Stimulated activated CD4-positive, alpha-beta T cell treated with anti-CD3 and anti-CD28 coated beads, Interleukin-4, amount 100 ng/mL, for 4 hours (primary cell): ENCODE measurements around the gene DRAM1.
"Not testable (repeated sequence)": the region's sequence is repeated elsewhere in the genome, so short reads cannot be mapped to it uniquely, and the experiment has no call there.

Experiments used
- DNase-seq, 2 experiments: peaks; one replicate each; pipeline ENCODE4 v3.0.0-alpha.2; 2020

DRAM1 gene

DNA sequence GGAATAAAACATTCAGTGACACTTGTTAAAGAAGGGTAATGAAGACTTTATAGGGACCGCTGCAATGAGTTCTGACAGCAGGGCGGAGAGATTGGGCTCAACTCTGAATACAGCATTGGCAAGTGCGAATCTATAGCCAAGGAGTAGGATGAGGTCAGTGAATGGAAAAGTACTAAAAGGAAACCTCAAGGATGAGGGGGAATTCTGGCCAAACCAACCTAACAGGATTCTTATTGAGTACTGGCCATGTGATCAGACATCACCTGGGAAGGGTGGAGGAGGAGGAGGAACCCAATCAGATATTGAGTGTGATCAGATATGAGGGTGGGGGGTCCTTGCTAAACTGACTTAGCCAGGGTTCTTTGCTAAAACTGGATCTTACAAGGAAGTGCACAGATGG lies 31.0 kb downstream of the DRAM1 start:
- DNase-seq: no peak

DNA sequence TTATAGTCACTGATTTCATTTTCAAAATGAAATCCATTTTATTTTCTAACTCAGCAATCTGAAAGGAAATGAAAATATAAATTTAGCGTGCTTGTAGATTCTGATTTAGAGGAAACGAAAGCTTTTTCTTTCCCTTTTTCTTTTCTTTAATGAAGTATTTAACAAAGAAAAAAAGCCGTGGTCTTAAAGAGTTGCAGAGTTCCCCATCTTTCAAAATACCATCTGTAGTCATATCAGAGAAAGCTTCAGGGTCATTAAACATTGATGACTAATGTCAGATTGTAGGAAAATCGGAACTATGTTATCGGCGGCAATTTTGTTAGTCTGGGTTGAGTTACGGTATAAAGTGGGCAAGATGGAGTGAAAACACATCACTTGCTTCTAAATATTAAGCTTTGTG lies 32.3 kb downstream of the DRAM1 start:
- no peak for DNase-seq

DNA sequence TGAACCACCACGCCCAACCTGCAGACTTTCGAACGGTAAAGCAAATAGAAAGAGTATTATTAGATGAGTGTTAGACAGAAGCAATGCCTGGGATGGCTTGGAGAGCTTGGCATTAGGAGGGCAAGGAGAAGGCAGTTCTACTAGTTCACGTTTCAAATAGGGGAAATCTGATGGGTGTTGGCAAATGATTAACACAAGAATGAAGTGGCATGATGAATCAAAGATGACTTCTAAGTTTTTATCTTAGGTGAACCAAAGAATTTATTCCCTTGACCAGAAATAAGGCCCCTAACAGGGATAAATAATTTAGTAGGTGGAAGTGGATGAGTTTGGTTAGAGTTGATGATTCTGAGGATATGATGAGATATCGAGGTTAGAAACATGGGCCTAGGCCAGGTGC lies 38.5 kb downstream of the DRAM1 start:
- DNase-seq: no peak

DNA sequence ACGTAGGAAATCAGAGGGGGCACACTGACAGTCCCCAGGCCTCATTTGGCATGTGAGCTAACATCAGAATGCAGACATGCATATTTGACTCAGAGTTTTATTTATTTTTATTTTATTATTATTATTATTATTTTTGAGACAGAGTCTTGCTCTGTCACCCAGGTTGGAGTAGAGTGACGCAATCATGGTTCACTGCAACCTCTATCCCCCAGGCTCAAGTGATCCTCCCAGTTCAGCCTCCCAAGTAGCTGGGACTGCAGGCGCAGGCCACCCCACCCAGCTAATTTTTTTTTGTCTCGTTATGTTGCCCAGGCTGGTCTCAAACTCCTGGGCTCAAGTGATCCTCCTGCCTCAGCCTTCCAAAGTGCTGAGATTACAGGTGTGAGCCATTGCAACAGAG lies 41.4 kb downstream of the DRAM1 start:
- DNase-seq: not testable (repeated sequence)

DNA sequence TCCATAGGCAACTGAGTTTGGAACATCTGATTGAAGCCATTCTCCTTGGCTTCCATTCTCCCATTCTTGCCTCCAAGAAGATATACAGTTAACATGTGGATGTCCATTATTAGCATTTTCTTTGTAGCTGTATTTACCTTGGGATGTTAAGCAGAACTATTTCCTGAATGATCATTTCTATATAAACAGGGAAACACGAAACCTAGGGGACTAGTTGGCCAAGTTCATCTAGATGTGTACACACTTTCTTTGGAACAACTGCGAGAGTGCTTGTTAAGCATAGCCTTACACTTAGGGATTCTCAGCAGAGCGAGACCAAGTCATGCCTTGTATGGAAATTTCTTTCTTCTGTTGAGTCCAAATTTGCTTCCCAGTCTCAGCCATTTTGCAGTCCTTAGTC lies 42.1 kb downstream of the DRAM1 start:
- DNase-seq: no peak

DNA sequence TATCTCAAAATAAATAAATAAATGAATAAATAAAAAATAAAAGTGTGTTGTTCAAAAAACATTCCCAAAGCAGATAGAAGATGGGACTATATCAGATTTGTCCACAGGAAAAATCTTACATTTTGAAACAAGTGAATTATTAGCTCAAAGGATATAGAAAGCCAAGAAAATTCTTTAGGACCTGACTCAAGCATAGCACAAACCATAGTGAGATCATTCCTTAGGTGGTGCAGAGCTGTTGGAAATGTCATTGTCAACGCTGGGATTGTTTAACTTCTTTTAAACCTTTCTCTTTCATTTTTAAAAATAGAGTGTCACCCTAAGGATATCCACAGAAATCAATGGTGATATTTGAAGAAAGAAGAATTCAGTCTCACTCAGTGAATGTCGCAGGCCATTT lies 43.5 kb downstream of the DRAM1 start:
- no peak for DNase-seq

DNA sequence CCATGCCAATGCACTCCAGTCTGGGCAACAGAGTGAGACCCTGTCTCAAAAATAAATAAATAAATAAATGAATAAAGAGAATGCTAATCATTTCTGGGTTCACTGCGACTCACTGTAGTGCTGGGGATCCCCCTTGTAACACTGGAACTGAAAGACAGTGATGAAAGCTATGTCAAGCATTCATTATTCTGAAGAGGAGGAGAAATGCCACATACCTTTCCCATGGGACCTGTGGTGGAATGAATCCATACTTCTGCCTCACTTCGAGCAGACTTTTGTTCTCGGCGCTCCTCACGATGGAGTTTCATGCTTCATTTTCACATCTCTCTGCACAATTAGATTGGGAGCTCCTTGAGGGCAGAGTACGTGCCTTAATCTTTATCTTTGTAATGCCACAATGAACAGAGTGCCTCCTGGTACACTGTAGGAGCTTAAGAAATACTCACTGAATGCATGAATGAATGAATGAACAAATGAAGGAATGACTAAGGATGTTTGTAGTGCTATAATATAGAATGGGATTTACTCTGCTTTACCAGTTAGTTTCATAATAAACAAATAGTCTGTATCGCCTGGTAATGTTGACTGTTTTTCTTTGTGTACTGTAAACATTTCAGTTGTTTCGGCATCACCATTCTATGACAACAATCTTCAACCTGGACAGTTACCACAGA lies 45.8 kb downstream of the DRAM1 start:
- DNase-seq: no peak

DNA sequence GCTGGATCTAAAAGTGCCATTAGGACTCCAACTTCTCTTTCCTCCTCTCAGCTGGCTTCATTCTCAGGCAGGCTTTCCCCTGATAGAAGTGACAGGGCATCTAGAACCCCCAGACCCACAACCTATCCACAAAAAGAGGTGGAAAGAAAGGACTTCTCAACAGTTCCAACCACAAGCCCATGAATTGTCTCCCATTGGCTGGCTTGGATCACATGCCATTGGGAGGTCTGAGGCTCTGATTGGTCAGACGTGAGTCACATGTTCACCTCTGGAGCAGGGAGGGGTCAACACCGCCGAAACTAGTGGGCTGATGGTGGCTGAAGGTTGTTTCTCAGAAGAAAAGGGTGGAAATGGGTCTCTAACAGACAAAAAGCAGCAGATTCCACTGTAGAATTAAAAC lies 47.2 kb downstream of the DRAM1 start:
- DNase-seq: no peak

DNA sequence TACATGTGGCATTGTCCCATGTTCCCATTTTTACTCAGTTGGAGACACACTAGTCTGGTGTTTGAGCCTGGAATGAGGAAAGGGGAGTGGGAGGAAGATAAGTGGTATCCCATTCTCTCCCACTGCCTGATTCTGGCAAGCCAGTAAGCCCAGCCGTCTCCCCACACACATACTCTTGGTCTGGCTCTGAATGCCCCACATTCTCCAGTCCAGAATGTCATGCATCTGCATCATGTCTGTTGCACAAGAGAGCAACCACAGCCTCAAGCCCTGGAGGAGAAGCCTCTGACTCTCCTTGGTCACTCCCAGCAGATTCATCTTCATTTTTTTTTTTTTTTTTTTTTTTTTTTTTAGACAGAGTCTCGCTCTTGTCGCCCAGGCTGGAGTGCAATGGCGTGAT lies 48.0 kb downstream of the DRAM1 start:
- DNase-seq: no peak

DNA sequence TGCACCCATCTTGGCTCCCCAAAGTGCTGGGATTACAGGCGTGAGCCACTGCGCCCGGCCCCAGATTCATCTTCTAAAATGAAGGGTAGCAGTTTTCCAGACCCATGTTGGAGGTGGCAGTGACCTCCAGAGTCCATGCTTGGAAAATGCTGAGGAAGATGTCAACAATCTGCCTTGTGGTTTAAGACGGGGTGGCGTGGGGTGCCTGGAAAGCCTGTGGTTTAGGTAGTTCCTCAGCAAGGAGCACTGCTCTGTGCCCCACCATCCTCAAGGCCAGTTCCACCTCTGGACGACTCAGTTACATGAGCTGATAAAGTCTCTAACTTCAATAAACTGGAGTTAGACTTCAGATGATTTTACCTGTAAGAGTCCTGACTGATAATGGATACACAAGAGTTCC lies 48.6 kb downstream of the DRAM1 start:
- no peak for DNase-seq

DNA sequence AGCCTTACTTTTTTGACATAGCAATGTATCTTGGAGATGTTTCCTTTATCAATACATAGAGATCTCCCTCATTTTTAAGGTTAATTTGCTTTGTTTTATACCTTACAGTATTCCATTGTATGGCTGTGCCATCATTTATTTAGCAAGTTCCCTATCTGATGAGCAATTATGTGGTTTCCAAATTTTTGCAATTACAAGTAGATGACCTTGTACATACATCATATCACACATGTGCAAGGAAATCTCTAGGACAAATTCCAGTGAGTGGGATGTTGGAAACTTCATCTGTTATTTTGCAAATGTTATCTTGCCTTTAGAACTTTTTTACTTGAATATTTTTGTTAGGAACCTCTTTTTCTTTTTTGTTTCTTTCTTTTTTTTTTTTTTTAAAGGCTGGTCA lies 49.7 kb downstream of the DRAM1 start:
- no peak for DNase-seq

DNA sequence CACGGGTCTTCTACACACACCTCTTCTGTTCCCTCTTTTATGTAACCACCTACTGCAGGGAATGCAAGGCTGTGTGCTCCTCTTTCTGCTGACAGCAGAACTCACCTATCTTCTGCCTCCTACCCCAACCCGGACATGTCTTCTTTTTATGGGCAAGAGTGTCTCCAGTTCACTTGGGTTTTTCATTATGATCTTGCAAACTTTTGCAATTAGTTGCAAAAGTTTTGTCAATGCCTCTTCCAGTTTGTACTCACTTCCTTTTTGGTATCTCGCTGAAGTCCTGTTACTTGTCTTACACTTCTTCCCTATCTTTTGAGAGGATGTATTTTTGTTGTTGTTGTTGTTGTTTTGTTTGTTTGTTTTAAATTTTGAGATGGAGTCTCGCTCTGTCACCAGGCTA lies 50.6 kb downstream of the DRAM1 start:
- no peak for DNase-seq

DNA sequence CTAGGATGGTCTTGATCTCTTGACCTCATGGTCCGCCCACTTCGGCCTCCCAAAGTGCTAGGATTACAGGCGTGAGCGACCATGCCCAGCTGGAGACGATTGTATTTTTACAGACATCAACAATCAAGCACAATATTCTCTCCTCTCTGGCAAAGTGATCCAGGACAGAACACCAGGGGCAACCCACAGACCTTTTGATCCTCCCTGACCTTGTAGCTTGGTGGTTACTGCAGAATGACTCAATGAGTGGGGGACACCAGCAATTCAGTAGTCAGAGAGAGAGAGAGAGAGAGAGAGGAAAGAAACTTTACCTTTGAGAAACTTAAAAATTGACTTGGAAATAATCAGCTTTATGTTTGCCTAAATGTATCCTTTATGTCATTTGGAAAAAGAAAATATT lies 51.2 kb downstream of the DRAM1 start:
- no peak for DNase-seq

DNA sequence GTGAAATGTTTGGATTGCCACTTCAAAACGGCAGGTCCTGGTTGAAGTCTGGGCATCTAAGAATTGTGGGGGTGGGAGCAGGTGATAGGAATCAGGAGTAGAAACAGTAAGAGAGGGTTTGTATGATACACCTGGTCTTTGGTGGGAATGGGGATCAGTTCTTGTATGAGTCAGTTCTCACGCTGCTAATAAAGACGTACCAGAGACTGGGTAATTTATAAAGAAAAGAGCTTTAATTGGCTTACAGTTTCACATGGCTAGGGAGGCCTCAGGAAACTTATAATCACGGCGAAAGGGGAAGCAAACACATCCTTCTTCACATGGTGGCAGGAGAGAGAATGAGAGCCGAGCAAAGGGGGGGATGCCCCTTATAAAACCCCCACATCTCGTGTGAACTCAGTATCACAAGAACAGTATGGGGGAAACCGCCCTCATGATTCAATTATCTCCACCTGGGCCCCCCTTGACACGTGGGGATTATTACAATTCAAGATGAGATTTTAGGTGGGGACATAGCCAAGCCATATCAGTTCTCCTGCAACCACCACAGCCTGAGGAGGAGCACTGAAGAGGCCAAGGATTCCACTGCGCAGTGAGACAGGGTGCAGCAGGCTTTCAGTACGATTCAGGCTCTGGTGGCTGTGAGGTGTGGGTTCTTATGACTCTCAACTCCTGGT lies 52.1 kb downstream of the DRAM1 start:
- no peak for DNase-seq

DNA sequence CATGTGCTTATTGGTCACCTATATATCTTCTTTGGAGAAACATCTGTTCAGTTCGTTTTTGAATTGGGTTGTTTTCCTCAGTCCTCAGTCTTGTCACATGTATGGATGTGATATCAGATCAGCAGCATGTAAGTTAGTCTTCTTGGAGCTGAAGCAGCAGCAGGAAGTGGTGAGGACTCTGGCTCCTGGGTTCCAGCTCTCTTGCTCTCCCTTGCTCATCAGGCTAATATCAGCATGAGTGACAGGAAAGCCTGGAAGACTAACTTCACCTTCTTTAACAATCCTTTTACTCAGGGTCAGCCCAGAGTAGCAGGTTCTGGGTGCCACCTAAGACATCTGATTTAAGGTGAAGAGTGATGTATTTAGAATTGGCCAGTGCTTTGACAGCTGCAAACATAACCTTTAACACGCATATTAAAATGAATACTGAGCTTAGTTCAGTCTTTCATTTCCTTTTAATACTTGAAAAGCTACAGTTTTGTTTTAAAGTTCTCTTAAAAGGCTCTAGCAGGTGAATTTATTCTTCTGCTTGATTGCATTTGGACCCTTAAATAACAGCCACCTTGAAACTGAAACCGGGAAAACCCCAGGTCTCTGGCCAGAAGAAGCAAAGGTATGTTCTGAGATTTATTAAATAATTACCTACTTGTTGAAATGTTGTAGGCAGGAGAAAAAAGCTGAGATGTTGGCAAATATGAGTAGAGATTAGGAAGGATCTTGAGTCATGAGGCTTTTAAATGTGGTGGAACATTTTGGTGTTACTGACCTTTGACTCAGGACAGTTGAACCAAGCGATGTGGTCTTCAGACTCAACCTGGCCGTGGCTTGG lies 54.3 kb downstream of the DRAM1 start:
- DNase-seq: no peak

DNA sequence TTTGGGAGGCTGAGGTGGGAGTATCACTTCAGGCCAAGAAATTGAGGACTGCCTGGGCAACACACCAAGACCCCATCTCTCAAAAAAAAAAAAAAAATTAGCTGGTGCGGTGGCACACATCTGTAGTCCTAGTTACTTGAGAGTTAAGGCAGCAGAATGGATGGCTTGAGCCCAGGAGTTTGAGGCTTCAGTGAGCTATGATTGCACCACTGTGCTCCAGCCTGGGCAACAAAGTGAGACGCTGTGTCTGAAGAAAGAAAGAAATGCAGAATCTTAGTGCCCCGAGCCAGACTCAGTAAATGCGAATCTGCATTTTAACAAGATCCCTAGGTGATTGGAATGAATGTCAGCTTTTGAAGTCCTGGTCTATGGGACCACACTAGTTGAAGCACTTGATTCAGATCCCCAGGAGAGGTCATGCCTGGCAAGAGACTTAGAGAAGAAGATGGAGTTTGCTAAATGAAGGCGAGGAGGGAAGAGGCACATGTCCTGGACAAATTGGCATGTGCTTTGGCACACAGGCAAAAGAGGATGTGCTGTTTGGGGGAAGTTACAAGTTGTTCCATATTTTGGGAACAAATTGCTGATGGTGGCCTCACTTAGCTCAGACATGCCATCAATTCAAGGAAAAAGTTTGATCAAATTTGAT lies 56.6 kb downstream of the DRAM1 start:
- no peak for DNase-seq

DNA sequence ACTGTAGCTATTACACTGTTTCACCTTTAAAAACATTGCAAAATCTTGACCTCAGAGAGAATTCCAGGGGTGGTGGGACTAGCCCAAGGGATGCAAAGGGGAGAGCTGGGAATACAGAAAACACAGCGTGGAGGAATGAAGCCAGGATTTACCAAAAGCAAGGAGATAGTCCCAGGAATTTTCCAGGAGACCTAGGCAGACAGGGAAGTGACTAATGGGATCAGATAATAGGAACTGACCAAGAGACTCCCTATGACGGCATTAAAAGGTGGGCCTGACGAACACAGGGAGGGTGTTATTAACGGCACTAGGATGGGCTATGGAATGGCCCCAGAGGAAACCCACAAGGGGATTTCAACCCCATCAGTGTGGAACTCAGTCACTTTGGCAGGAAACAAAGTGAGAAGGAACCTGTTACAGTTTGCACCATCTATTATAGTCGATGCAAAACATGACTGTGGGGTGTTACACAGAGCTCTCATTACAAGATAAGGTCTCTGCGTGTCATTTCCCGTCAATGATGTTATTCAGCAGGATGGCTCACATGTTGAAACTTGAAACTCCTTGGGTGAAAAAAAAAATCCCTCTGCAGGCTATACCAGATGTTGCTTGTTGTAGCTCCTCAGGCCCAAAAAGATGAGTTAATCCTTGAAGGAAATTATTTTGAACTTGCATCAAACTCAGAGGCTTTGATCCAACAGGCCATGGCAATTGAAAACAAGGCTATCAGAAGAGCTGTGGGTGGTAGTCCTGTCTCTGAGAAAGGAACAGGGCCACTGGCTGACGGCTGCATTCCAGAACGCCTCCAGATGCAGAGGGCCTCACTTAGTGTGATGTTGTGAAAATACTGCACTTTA lies 58.7 kb downstream of the DRAM1 start:
- DNase-seq: no peak

DNA sequence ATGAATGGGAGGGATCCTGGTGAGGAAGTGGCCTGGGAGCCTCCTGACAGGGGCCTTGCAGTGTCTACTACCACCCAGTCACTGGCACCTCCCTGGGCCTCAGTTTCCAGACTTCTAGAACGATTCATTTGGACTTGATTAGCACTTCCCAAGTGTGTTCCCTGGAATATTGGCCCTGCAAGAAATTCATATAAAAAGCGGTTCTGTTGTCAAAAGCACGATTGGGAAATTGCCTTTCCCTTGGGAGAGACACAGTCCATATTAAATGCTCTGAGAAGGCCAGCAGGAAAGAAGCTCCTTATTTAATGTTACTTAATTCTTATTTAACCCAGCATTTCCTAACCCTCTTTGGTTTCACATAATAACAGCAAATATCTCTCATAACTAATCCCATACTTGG lies 61.9 kb downstream of the DRAM1 start:
- no peak for DNase-seq

DNA sequence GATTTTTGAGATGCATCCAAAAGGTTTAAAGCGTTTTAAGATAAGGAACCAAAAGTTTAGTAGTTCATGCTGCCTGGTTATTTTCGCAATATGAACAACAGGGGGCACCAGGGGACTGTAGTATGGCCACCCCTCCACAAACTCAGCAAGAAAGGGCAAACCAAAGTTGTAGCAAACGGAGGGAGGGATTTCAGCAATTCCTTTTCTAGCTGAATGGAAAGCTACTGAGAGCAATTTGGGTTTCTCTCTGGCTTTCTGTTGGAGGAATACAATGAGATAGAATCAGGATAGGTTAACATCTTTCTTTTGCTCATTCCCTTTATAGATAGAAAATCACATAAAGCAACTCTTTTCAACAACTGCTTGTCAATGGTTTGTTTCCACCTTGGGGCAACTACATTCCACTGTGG lies 62.5 kb downstream of the DRAM1 start:
- peak; percentile 23 to 24 for DNase-seq

DNA sequence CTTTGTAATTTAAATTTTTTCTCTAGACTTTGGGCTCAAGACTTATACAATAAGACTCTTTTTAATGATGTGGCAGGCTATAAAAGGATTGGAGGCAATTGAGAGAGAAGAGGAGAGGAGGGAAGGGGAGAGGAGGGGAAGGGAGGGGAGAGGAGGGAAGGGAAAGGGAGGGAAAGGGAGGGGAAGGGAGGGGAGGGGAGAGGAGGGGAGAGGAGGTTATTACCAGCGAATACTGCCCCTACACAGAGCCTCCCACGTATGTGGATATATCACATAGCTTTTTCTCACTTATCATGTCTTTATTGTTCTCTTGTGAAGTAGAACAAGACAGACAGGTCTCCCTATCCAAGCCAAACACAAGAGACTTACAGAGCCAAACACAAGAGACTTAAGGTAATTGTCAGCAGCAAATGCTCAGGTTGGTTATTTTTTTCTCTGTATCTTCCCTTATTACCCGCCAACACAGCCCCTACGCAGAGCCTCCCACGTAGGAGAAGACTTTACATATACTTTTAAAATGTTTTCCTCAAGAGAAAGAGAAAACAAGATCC lies 63.1 kb downstream of the DRAM1 start:
- DNase-seq: no peak

DNA sequence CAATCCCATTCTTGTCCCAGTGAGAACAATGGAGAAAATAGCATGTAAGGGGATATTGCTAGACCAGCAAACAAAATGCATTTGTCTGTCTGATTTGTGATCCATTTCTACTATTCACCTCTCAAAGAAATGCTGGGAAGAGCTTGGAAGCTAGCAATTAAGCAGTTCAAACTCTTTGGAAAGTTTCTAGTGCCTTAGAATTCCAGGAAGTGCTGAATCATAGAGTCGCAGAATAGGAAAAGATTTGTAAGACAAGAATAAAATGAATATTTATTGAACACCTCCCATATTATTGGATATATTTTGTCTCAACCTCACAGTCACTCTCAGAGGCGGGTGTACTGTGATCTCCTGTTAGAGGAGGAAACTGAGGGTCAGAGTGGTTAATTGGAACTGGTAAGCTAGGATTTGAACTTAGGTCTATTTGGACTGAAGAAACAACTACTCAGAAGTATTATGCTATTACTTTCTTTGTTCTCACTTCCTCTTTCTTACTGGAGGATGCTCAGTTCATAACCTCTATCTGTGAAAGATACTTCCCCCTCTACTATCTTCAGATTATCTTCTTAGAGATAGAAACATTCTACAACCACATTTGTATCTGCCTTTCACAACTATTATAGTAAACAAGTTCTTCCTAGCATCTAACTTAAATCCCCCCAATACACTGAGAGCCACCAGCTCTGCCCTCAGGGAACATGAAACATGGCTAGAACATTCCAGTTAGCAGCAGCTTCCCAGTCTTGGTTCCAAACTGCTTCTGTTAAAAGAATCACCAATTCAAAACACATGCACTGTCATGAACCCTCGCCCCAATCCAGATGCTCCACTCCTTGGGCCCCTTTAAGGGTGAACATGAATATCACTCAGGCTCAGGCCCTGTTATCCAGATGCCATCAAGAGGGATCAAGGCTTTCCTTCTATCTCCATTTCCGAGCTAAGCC lies 64.2 kb downstream of the DRAM1 start:
- no peak for DNase-seq
